Mucosa of stomach (tissue), 1 donor: ENCODE results near the gene SELPLG.
"Not testable (repeated sequence)": the region's sequence is repeated elsewhere in the genome, so short reads cannot be mapped to it uniquely, and the experiment has no call there.

Experiments used
- H3K27me3 ChIP-seq: one replicate; pipeline ENCODE4 v1.7.0; 2013; ENCODE audit warnings: mild to moderate bottlenecking, low read length; ENCODE audit not compliant: control insufficient read depth, insufficient read depth
- H3K36me3 ChIP-seq: one replicate; pipeline ENCODE4 v1.7.0; 2013; ENCODE audit warnings: low read length; ENCODE audit not compliant: control insufficient read depth, insufficient read depth
- H3K4me1 ChIP-seq: one replicate; pipeline ENCODE4 v1.7.0; 2013; ENCODE audit warnings: mild to moderate bottlenecking, low read length; ENCODE audit not compliant: control insufficient read depth, insufficient read depth
- H3K4me3 ChIP-seq: one replicate; pipeline ENCODE4 v1.7.0; 2013; ENCODE audit warnings: low read length
- H3K9ac ChIP-seq: one replicate; pipeline ENCODE4 v1.7.0; 2013; ENCODE audit warnings: mild to moderate bottlenecking, low read length, moderate library complexity
- H3K9me3 ChIP-seq: one replicate; pipeline ENCODE4 v1.7.0; 2013; ENCODE audit warnings: mild to moderate bottlenecking, low read length, moderate library complexity; ENCODE audit not compliant: control insufficient read depth
- donor health status: Pancreatic carcinoma.

SELPLG gene

DNA sequence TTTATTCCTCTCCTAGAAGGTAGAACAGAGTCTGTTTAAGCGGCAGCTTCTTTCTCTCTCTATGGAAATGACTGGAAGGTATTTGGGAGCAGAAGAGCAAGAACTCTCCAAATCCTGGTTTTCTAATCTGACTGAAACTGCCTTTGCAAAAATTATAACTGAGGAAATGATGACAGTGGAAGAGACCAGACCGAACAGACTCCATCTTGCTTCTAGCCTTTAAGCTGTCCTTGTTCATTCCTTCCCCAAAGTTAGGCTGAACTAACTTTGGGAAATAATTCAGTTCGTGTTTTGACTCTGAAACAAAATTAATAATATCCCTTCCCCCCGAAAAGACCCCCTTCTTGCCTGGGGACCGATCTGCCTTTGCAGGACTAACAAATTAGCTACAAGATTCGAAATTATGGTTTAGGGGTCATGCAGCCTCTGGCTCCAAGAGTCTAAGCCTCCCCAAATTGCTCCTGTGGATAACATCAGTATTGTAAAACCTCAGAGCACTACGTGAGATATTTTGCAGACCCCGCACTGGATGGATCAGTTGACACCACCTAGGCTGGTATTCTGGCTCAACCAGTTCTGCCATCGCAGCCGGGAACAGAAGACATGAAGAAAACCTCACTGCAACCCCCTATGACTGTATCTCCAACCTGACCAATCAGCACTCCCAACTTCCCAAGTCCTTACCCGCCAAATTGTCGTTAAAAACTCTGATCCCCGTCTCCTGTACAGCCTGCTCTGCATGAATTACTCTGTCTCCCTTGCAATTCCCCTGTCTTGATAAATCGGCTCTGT, 14.1 kb downstream of the SELPLG start:
- H3K9ac ChIP-seq: no peak overlapping the region
- peaks cover 6% of the 10 kb centered on the region for H3K4me1 ChIP-seq
- H3K36me3 ChIP-seq: no peaks in the 10 kb centered on the region

DNA sequence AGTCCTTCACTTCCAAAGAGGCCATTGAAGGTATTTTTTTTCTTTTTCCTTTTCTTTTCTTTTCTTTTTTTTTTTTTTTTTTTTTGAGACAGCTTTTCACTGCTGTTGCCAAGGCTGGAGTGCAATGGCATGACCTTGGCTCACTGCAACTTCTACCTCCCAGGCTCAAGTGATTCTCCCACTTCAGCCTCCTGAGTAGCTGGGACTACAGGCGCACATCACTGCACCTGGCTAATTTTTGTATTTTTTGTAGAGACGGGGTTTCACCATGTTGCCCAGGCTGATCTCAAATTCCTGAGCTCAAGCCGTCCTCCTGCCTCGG, 14.8 kb downstream of the SELPLG start:
- H3K9me3 ChIP-seq, H3K27me3 ChIP-seq, H3K4me1 ChIP-seq, H3K36me3 ChIP-seq, H3K9ac ChIP-seq, H3K4me3 ChIP-seq: not testable (repeated sequence)

More for the DNA sequence above, 14.1 kb downstream of the SELPLG start:
- peaks cover 8% of the 10 kb centered on the region for H3K27me3 ChIP-seq
- no peaks in the 10 kb centered on the region for H3K9me3 ChIP-seq
- no peak overlapping the region for H3K4me3 ChIP-seq

DNA sequence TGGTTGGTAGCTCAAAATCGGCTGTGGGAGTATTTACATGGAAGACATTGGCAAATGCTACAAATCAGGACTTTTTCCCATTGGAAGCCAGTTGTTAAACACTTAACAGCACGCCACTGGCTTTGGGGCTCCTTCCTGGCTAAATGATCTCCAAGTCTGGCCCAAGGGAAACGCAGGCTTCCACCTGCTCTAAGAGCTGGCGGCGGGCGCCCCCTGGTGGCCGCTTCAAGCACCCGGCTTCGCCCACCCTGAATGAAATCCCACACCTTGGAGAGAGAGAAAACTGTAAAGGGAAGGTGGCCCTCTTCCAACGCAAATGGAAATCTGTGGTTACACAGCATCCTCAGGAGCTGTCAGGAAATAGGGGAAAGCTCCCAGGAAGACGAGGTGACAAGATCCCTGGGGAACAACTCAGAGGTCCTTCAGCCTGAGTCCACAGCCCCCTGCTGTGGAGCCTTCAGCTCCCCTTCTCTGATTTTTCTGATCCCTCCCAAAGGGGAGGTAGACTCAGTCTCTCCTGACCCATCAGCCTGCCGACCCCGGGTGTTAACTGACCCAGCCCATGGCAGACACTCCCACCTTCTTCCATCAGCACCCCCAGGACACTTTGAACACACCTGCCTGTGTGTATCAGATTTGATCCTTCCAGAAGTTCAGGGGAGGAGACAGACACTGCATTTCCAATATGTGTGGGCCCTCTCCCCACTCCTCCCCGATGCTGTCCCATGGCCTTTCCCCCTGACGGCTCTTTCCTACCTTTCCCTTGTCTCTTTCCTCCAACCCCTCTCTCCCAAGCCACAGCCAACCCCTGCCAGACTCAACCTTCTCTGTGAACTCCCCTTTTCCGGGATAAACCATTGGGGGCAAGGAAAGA, 15.4 kb downstream of the SELPLG start:
- H3K36me3 ChIP-seq: no peaks in the 10 kb centered on the region
- no peak overlapping the region for H3K4me3 ChIP-seq
- H3K9ac ChIP-seq: no peak overlapping the region
- peaks cover 6% of the 10 kb centered on the region for H3K4me1 ChIP-seq
- H3K27me3 ChIP-seq: peaks cover 8% of the 10 kb centered on the region
- no peaks in the 10 kb centered on the region for H3K9me3 ChIP-seq

DNA sequence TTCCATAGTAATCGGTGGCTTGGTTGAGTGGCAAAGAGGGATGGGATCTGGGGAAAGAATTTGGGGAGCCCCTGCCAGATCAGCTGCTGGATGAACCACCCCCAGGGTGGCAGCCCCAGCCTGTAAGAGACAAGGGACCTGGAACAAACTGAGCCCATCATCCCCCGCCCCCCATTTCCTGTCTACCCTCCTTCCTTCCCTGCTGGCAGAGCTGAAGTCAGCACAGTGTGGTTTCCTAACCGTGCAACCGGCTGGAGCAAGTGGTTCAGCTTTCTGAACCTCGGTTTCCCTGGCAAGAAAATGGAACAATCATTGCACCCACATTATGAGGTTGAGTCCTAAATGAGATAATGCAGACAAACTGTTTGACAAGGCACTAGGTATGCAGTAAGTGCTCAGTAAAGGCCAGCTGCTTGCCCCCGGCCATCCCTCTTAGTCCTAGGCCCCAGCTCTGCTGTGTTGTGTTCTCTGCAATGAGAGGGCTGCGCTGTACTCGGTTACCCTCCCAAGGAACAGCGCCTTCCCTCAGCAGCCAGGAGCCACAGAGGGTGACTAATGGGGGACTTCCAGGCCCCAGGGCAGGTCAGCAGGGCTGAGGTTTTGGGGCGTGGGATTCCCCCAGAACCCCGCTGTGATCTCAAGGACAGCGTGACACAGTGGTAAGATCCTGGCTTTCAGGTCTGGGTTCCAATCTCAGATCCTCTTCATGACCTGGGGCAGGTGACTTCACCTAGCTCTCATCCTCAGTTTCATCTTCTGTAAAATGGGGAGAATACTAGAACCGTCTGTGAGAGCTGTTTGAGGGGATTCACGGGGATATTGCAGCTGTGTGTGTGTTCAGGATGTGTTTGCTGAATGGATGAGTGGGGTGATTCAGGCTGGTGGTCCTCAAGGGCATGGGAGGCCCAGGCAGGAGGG, 16.5 kb downstream of the SELPLG start:
- Histone ChIP-seq H3K27me3 (peaks cover 8% of the 10 kb centered on the region), H3K9ac (no peak overlapping the region), H3K4me3 (no peak overlapping the region), H3K9me3 (no peaks in the 10 kb centered on the region), H3K36me3 (no peaks in the 10 kb centered on the region), H3K4me1 (peaks cover 6% of the 10 kb centered on the region)

DNA sequence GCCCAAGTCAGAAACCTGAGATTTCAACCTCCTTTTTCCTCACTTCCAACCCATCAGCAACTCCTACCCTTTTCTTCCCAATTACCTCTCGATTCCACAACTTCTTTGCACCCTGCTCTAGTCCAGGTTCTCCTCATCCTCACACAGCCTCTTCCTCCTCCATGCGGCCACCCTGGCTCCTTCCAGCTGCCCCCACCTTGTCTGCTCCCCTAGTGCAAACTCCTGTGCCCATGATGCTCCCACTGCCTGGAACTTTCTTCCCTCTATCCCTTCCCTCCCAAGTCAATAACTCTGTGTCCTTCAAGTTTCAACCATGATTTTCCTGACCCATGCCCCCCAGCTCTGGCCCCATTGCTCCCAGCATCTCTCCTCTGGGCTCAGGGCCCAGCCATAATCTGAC, 17.3 kb downstream of the SELPLG start:
- peaks cover 8% of the 10 kb centered on the region for H3K27me3 ChIP-seq
- H3K4me3 ChIP-seq: no peak overlapping the region
- no peaks in the 10 kb centered on the region for H3K9me3 ChIP-seq
- no peak overlapping the region for H3K9ac ChIP-seq
- no peaks in the 10 kb centered on the region for H3K36me3 ChIP-seq
- H3K4me1 ChIP-seq: peaks cover 6% of the 10 kb centered on the region

DNA sequence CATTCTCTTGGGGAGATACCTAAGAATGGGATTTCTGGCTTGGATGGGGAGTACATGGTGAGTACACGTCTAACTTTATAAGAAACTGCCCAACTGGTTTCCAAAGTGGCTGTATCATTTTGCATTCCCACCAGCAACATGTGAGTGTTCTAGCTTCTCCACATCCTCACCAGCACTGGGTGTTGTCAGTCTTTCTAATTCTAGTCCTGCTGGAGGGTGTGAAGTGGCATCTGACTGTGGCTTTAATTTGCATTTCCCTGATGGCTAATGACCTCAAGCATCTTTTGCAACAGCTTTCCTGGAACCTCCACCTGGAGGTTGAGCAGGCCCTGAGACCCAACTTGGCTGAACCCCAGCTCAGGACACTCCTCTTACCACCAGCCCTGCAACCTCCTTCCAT, 17.8 kb downstream of the SELPLG start:
- peaks cover 6% of the 10 kb centered on the region for H3K4me1 ChIP-seq
- peaks cover 8% of the 10 kb centered on the region for H3K27me3 ChIP-seq
- no peak overlapping the region for H3K4me3 ChIP-seq

DNA sequence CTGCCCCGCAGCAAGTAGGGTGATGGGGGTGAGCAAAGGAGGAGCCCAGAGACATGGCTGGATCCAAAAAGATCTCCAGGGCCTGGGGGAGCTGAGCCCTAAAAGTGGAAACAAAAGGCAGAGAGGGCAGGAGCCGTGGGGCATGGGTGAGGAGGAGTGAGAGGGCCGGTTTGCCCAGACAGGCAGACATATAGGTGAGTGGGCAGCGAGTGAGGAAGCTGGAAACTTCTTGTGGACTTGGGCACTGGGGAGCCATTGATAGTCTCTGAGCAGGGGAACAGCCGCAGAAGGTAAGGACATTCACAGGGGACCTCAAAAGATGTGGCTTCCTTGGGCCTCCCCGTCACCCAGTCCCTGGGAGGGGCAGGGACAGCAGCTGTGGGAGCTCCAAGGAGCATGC, 19.1 kb downstream of the SELPLG start:
- H3K9me3 ChIP-seq: no peaks in the 10 kb centered on the region
- no peaks in the 10 kb centered on the region for H3K36me3 ChIP-seq

More for the DNA sequence above, 17.8 kb downstream of the SELPLG start:
- no peaks in the 10 kb centered on the region for H3K9me3 ChIP-seq
- no peak overlapping the region for H3K9ac ChIP-seq
- no peaks in the 10 kb centered on the region for H3K36me3 ChIP-seq

DNA sequence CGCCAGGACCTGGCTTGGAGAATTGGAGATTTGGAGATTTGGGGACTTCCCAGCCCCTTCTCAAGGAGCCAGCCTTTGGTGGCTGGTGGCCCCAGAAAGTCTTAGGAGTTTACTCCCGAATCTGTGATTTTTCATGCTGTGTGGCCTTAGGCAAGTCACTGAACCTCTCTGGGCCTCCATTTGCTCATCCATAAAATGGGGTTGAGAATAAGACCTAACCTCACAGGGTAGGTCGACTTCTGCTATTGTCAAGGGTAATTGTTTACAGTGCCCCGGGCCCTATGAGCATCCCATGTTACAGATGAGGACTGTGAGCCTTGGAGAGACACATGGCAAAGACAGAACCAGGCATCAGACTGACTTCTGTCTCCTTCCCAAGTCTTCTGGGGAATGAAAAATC, 19.7 kb downstream of the SELPLG start:
- Histone ChIP-seq H3K4me1 (peaks cover 6% of the 10 kb centered on the region), H3K27me3 (peaks cover 4% of the 10 kb centered on the region), H3K4me3 (no peak overlapping the region), H3K36me3 (no peaks in the 10 kb centered on the region), H3K9ac (no peak overlapping the region), H3K9me3 (no peaks in the 10 kb centered on the region)

More for the DNA sequence above, 19.1 kb downstream of the SELPLG start:
- Histone ChIP-seq H3K27me3 (peaks cover 5% of the 10 kb centered on the region), H3K9ac (no peak overlapping the region), H3K4me1 (peaks cover 6% of the 10 kb centered on the region), H3K4me3 (no peak overlapping the region)

DNA sequence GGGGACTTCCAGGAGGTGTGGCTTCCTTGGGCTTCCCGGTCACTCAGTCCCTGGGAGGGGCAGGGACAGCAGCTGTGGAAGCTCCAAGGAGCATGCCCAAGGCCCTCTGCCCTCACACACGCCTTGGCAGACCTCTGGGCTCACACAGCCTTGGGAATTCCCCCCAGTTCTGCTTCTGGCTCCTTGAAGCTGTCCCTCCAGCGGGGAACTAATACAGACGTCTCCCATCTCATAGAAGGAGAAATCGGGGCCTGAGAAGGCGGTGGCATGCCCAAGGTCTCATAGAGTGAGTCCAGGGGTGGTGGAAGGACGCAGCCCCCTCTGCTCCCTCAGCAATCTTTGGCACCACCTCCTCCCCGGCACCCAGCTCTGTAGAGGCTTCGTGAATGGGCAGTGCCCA, 20.1 kb downstream of the SELPLG start:
- no peak overlapping the region for H3K4me3 ChIP-seq
- no peaks in the 10 kb centered on the region for H3K9me3 ChIP-seq
- H3K4me1 ChIP-seq: peaks cover 6% of the 10 kb centered on the region
- no peak overlapping the region for H3K9ac ChIP-seq
- no peaks in the 10 kb centered on the region for H3K36me3 ChIP-seq
- H3K27me3 ChIP-seq: peaks cover 3% of the 10 kb centered on the region

DNA sequence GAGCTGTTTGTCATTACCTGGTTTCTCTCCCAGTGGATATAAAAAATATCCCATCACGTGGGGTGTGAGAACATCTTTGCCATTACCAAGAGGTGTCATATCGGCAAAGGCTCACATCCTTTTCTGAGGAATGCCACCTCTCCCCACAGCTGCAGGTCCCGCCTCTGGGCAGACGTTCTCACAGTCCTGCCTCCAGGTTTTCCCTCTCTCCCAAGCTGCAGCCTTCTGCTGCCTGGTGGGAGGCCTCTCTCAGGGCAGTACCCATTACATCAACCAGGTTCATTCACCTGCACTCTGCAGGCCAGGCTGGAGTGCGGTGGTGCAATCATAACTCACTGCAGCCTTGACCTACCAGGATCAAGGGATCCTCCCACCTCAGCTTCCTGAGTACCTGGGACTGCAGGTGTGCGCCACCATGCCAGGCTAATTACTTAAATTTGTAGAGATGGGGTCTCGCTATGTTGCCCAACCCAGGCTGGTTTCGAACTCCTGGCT, 20.9 kb downstream of the SELPLG start:
- Histone ChIP-seq H3K9ac (no peak overlapping the region), H3K4me1 (no peaks in the 10 kb centered on the region), H3K27me3 (no peaks in the 10 kb centered on the region), H3K36me3 (no peaks in the 10 kb centered on the region), H3K9me3 (no peaks in the 10 kb centered on the region), H3K4me3 (no peak overlapping the region)

DNA sequence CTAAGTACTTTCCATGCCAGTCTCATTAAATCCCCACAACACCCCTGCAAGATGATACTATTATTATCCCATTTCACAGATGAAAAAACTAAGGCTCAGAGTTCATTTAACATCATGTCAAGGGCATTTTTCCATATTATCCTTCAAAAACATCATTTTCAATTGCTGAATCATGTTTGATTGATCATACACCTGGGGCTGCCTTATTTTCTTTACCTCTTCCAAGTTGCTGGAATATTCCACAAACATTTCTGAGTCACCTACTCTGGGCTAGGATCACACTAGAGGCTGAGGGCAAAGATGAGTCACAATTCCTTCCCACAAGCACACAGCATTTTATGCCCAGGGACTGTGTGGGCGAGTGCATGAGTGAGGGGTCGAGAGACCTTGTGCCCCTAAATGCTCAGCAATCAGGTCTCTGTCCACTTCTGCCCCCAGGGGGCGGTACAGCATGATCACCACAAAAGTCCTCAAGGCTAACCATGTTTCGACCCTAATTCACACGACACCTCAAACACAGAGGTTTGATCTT, 21.7 kb downstream of the SELPLG start:
- Histone ChIP-seq H3K9ac (no peak overlapping the region), H3K9me3 (no peaks in the 10 kb centered on the region), H3K4me1 (no peaks in the 10 kb centered on the region), H3K36me3 (no peaks in the 10 kb centered on the region), H3K27me3 (no peaks in the 10 kb centered on the region), H3K4me3 (no peak overlapping the region)
